ENCODE measurements around the gene CHRNA1.
A peak's percentile ranks its signal among the peaks of the same experiment; 100 is the strongest.

Gene CHRNA1

GRCh38 chr2:174792309-174793025 lies 28.2 kb upstream of the CHRNA1 start:
- DNase-seq: no peak
- peaks cover 18% of the 10 kb centered on the region for H3K4me1 ChIP-seq (ENCODE audit: control insufficient read depth, low read depth, low read length)
- no peaks in the 10 kb centered on the region for H3K27me3 ChIP-seq (ENCODE audit: insufficient read depth, low read length, poor library complexity)
- H3K79me2 ChIP-seq (ENCODE audit: control insufficient read depth, insufficient read depth, low read length): no peaks in the 10 kb centered on the region
- no peaks in the 10 kb centered on the region for H3K36me3 ChIP-seq (ENCODE audit: control insufficient read depth, insufficient read depth, low read length)
- no peak overlapping the region for H3K4me2 ChIP-seq (ENCODE audit: low read length)
- no peak overlapping the region for H2BK15ac ChIP-seq (replicated peaks; ENCODE audit: low read depth)
- no peak overlapping the region for H3K23ac ChIP-seq (ENCODE audit: low read length)
- H4K8ac ChIP-seq (ENCODE audit: low read depth, low read length): no peak overlapping the region
- no peak overlapping the region for H3K27ac ChIP-seq (ENCODE audit: low read depth, low read length)
- H3K56ac ChIP-seq (ENCODE audit: low read length): no peak overlapping the region
- no peak overlapping the region for H2AK5ac ChIP-seq (ENCODE audit: low read length)
- no CpG with 5 or more reads among the region's 7 CpGs for WGBS (ENCODE audit: extremely low coverage, insufficient coverage, low lambda C conversion rate)
- H3K18ac ChIP-seq (ENCODE audit: low read length): no peak overlapping the region
- no peak overlapping the region for H3K4me3 ChIP-seq (ENCODE audit: low read length)
- H3K79me1 ChIP-seq (ENCODE audit: low read length): no peaks in the 10 kb centered on the region
- H3K4ac ChIP-seq (ENCODE audit: low read depth, low read length): no peak overlapping the region
- no peak overlapping the region for H4K5ac ChIP-seq (ENCODE audit: low read length)
- H2BK5ac ChIP-seq (ENCODE audit: low read length): no peak overlapping the region
- H2BK120ac ChIP-seq (ENCODE audit: low read depth, low read length): no peak overlapping the region
- H3K9ac ChIP-seq (ENCODE audit: low read length): no peak overlapping the region

GRCh38 chr2:174791746-174792280 lies 27.5 kb upstream of the CHRNA1 start:
- H2BK15ac ChIP-seq (replicated peaks; ENCODE audit: low read depth): no peak overlapping the region
- H2AK5ac ChIP-seq (ENCODE audit: low read length): no peak overlapping the region
- no peak overlapping the region for H3K4ac ChIP-seq (ENCODE audit: low read depth, low read length)
- H3K9ac ChIP-seq (ENCODE audit: low read length): no peak overlapping the region
- no peak overlapping the region for H3K23ac ChIP-seq (ENCODE audit: low read length)
- no peaks in the 10 kb centered on the region for H3K27me3 ChIP-seq (ENCODE audit: insufficient read depth, low read length, poor library complexity)
- no peak overlapping the region for H3K56ac ChIP-seq (ENCODE audit: low read length)
- no peaks in the 10 kb centered on the region for H3K79me1 ChIP-seq (ENCODE audit: low read length)
- H3K36me3 ChIP-seq (ENCODE audit: control insufficient read depth, insufficient read depth, low read length): no peaks in the 10 kb centered on the region
- DNase-seq: no peak
- no peak overlapping the region for H2BK120ac ChIP-seq (ENCODE audit: low read depth, low read length)
- H3K27ac ChIP-seq (ENCODE audit: low read depth, low read length): no peak overlapping the region
- H4K8ac ChIP-seq (ENCODE audit: low read depth, low read length): no peak overlapping the region
- H3K79me2 ChIP-seq (ENCODE audit: control insufficient read depth, insufficient read depth, low read length): no peaks in the 10 kb centered on the region
- H3K18ac ChIP-seq (ENCODE audit: low read length): no peak overlapping the region
- no peak overlapping the region for H4K5ac ChIP-seq (ENCODE audit: low read length)
- no peak overlapping the region for H3K4me2 ChIP-seq (ENCODE audit: low read length)
- no peak overlapping the region for H3K4me3 ChIP-seq (ENCODE audit: low read length)
- no CpG with 5 or more reads among the region's 7 CpGs for WGBS (ENCODE audit: extremely low coverage, insufficient coverage, low lambda C conversion rate)
- H3K4me1 ChIP-seq (ENCODE audit: control insufficient read depth, low read depth, low read length): peaks cover 18% of the 10 kb centered on the region
- no peak overlapping the region for H2BK5ac ChIP-seq (ENCODE audit: low read length)

DNA sequence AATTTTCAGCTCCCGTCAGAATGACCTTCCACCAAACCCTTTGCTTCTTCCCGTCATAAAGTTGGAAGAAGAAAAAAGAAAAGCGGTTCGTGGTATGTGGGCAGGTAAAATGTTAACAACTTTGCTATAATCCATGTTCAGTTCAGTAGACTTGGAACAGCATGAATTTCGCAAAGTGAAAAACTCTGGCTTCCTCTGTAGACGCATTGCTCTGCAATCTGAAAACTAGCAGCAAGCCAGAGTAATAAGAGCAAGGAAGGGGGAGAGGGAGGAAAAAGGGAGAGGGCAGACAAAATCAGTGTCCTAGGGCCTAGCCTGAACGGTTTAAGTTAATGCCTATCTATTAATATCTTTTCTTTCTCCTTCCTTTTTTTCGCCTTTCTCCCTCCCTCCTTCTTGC lies 26.7 kb upstream of the CHRNA1 start:
- no peak overlapping the region for H2BK120ac ChIP-seq (ENCODE audit: low read depth, low read length)
- no peak overlapping the region for H3K4ac ChIP-seq (ENCODE audit: low read depth, low read length)
- no peak overlapping the region for H3K4me3 ChIP-seq (ENCODE audit: low read length)
- peaks cover 14% of the 10 kb centered on the region for H3K4me1 ChIP-seq (ENCODE audit: control insufficient read depth, low read depth, low read length)
- no peak overlapping the region for H2AK5ac ChIP-seq (ENCODE audit: low read length)
- H3K79me2 ChIP-seq (ENCODE audit: control insufficient read depth, insufficient read depth, low read length): no peaks in the 10 kb centered on the region
- H2BK5ac ChIP-seq (ENCODE audit: low read length): no peak overlapping the region
- no peak overlapping the region for H3K23ac ChIP-seq (ENCODE audit: low read length)
- no peaks in the 10 kb centered on the region for H3K79me1 ChIP-seq (ENCODE audit: low read length)
- no peak overlapping the region for H2BK15ac ChIP-seq (replicated peaks; ENCODE audit: low read depth)
- H3K36me3 ChIP-seq (ENCODE audit: control insufficient read depth, insufficient read depth, low read length): no peaks in the 10 kb centered on the region
- H3K56ac ChIP-seq (ENCODE audit: low read length): peak overlapping the region; percentile 39
- H4K8ac ChIP-seq (ENCODE audit: low read depth, low read length): no peak overlapping the region
- no peak overlapping the region for H3K4me2 ChIP-seq (ENCODE audit: low read length)
- WGBS (ENCODE audit: extremely low coverage, insufficient coverage, low lambda C conversion rate): no CpG with 5 or more reads among the region's 8 CpGs
- no peak overlapping the region for H3K27ac ChIP-seq (ENCODE audit: low read depth, low read length)
- no peaks in the 10 kb centered on the region for H3K27me3 ChIP-seq (ENCODE audit: insufficient read depth, low read length, poor library complexity)
- no peak overlapping the region for H4K5ac ChIP-seq (ENCODE audit: low read length)
- no peak for DNase-seq
- H3K9ac ChIP-seq (ENCODE audit: low read length): no peak overlapping the region
- H3K18ac ChIP-seq (ENCODE audit: low read length): peak overlapping the region; percentile 16

- H3K27me3 ChIP-seq (ENCODE audit: insufficient read depth, low read length, poor library complexity): no peaks in the 10 kb centered on the region
- H2AK5ac ChIP-seq (ENCODE audit: low read length): no peak overlapping the region
- H3K18ac ChIP-seq (ENCODE audit: low read length): no peak overlapping the region
- no peak overlapping the region for H4K5ac ChIP-seq (ENCODE audit: low read length)
- DNase-seq: no peak
- H3K36me3 ChIP-seq (ENCODE audit: control insufficient read depth, insufficient read depth, low read length): no peaks in the 10 kb centered on the region
- H3K4ac ChIP-seq (ENCODE audit: low read depth, low read length): no peak overlapping the region
- no peak overlapping the region for H3K9ac ChIP-seq (ENCODE audit: low read length)
- no peak overlapping the region for H3K27ac ChIP-seq (ENCODE audit: low read depth, low read length)
- no peak overlapping the region for H2BK120ac ChIP-seq (ENCODE audit: low read depth, low read length)
- peaks cover 11% of the 10 kb centered on the region for H3K4me1 ChIP-seq (ENCODE audit: control insufficient read depth, low read depth, low read length)
- no peak overlapping the region for H3K56ac ChIP-seq (ENCODE audit: low read length)
- H2BK15ac ChIP-seq (replicated peaks; ENCODE audit: low read depth): no peak overlapping the region
- H3K79me1 ChIP-seq (ENCODE audit: low read length): no peaks in the 10 kb centered on the region
- no peak overlapping the region for H4K8ac ChIP-seq (ENCODE audit: low read depth, low read length)
- H3K23ac ChIP-seq (ENCODE audit: low read length): no peak overlapping the region
- 100% methylated on average over 1 of the region's 16 CpGs for WGBS (ENCODE audit: extremely low coverage, insufficient coverage, low lambda C conversion rate)
- no peak overlapping the region for H3K4me3 ChIP-seq (ENCODE audit: low read length)
- no peak overlapping the region for H3K4me2 ChIP-seq (ENCODE audit: low read length)
- H3K79me2 ChIP-seq (ENCODE audit: control insufficient read depth, insufficient read depth, low read length): no peaks in the 10 kb centered on the region
- H2BK5ac ChIP-seq (ENCODE audit: low read length): no peak overlapping the region
These were observed 24.7 kb upstream of the CHRNA1 start for GRCh38 chr2:174789001-174789400.

DNA sequence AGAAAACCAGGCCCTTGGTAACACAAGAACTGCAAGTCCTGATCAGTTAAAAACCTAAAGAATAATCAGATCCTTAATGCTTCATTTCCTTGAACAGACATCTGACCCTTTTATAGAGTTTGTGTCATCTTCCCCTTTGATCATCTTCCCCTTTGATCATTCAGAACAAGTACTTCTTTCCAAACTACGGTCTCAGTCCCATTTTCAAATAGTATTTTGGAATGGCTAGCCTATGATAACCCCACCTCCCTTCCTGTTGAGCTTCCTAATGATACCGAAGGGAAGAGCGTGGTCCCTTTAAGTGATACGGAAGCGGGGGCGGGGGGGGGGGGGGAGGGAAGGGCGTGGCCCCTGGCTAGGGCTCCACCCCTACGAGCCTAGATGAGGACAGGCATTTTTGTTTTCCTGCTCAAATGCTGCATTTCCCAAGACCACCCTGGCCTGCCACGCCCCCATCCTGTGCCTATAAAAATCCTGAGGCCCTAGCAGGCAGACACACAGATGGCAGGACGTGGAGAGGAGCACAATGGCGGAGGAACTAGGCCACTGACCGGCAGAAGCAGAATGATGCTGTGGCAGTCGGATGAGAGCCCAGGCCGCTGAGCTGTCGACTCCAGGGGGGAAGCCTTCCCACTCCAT lies 24.1 kb upstream of the CHRNA1 start:
- H2BK120ac ChIP-seq (ENCODE audit: low read depth, low read length): no peak overlapping the region
- H2AK5ac ChIP-seq (ENCODE audit: low read length): no peak overlapping the region
- no peak overlapping the region for H3K4me3 ChIP-seq (ENCODE audit: low read length)
- H3K23ac ChIP-seq (ENCODE audit: low read length): no peak overlapping the region
- H3K79me1 ChIP-seq (ENCODE audit: low read length): no peaks in the 10 kb centered on the region
- H4K8ac ChIP-seq (ENCODE audit: low read depth, low read length): no peak overlapping the region
- H3K9ac ChIP-seq (ENCODE audit: low read length): peak overlapping the region; percentile 18
- no peaks in the 10 kb centered on the region for H3K27me3 ChIP-seq (ENCODE audit: insufficient read depth, low read length, poor library complexity)
- H3K18ac ChIP-seq (ENCODE audit: low read length): peak overlapping the region; percentile 9
- no peak overlapping the region for H2BK15ac ChIP-seq (replicated peaks; ENCODE audit: low read depth)
- H3K36me3 ChIP-seq (ENCODE audit: control insufficient read depth, insufficient read depth, low read length): no peaks in the 10 kb centered on the region
- H3K4ac ChIP-seq (ENCODE audit: low read depth, low read length): peak overlapping the region; percentile 6
- H3K27ac ChIP-seq (ENCODE audit: low read depth, low read length): peak overlapping the region; percentile 50
- peak; percentile 85 for DNase-seq
- WGBS (ENCODE audit: extremely low coverage, insufficient coverage, low lambda C conversion rate): no CpG with 5 or more reads among the region's 15 CpGs
- peak overlapping the region; percentile 47 for H3K56ac ChIP-seq (ENCODE audit: low read length)
- H3K4me2 ChIP-seq (ENCODE audit: low read length): no peak overlapping the region
- H2BK5ac ChIP-seq (ENCODE audit: low read length): no peak overlapping the region
- H3K4me1 ChIP-seq (ENCODE audit: control insufficient read depth, low read depth, low read length): peaks cover 11% of the 10 kb centered on the region
- H4K5ac ChIP-seq (ENCODE audit: low read length): no peak overlapping the region
- H3K79me2 ChIP-seq (ENCODE audit: control insufficient read depth, insufficient read depth, low read length): no peaks in the 10 kb centered on the region
